GM21390 (cell line): ENCODE results near the gene AMBP.

Experiments
- ATAC-seq: cut with Tn5 transposase; IDR thresholded peaks from one replicate; pipeline ENCODE4 v1.9.1; 2021; ENCODE audit not compliant: unreplicated experiment

The AMBP gene

GRCh38 chr9:114112778-114113584, 34.9 kb upstream of the AMBP start:
- no peak for ATAC-seq

- no peak for ATAC-seq
Measured at GRCh38 chr9:114112325-114112724, 34.2 kb upstream of the AMBP start.

- ATAC-seq, result no peak
Measured at GRCh38 chr9:114110180-114110579, 32.1 kb upstream of the AMBP start.

- no peak for ATAC-seq
Measured at GRCh38 chr9:114109124-114109523, 31.0 kb upstream of the AMBP start.

GRCh38 chr9:114108016-114108833, 30.1 kb upstream of the AMBP start:
- peak; percentile 81 for ATAC-seq

GRCh38 chr9:114107286-114108001, 29.3 kb upstream of the AMBP start:
- no peak for ATAC-seq

- ATAC-seq, result no peak
Measured at GRCh38 chr9:114105236-114105635, 27.1 kb upstream of the AMBP start.

- ATAC-seq, result no peak
Measured at GRCh38 chr9:114102484-114102883, 24.4 kb upstream of the AMBP start.

- no peak for ATAC-seq
Measured at GRCh38 chr9:114100536-114100935, 22.4 kb upstream of the AMBP start.

GRCh38 chr9:114099669-114100270, 21.7 kb upstream of the AMBP start:
- no peak for ATAC-seq

- no peak for ATAC-seq
Measured at GRCh38 chr9:114098936-114099668, 21.0 kb upstream of the AMBP start, which contains the start of gene KIF12. TSS of gene KIF12 (minus strand) at chr9:114099292. CDS start at chr9:114099276, 16 bp downstream.

- no peak for ATAC-seq
Measured at GRCh38 chr9:114098021-114098935, 20.2 kb upstream of the AMBP start.

GRCh38 chr9:114097613-114098020, 19.5 kb upstream of the AMBP start:
- no peak for ATAC-seq

- ATAC-seq, result no peak
Measured at GRCh38 chr9:114096866-114097612, 18.9 kb upstream of the AMBP start.

- no peak for ATAC-seq
Measured at GRCh38 chr9:114096041-114096511, 18.0 kb upstream of the AMBP start.

- ATAC-seq, result no peak
Measured at GRCh38 chr9:114094971-114095370, 16.9 kb upstream of the AMBP start.

GRCh38 chr9:114093761-114094505, 15.8 kb upstream of the AMBP start:
- ATAC-seq, result no peak

GRCh38 chr9:114093031-114093471, 15.0 kb upstream of the AMBP start:
- no peak for ATAC-seq
